ENCODE results near the gene DEXI.
"Not testable (repeated sequence)": the region's sequence is repeated elsewhere in the genome, so short reads cannot be mapped to it uniquely, and the experiment has no call there.

The DEXI gene

DNA sequence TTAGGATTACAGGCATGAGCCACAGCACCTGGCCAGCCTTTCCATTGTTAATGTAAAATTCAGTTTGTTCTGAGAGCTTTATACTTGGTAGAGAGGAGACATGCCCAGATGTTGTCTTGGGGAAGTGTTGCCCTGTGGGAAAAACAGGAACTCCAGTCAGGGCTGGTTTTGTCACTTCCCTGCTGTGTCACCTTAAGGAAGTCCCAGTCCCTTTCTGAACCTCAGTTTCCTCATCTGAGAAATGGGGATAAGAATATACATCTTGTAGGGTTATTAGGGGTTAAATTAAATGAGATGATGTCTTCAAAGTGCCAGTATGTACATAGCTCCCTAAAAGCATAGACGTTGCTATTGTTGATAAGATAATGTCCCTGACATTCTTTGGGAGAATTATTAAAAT is 27.3 kb upstream of the DEXI start:
- no peak for DNase-seq (ENCODE audit: low spot score)

DNA sequence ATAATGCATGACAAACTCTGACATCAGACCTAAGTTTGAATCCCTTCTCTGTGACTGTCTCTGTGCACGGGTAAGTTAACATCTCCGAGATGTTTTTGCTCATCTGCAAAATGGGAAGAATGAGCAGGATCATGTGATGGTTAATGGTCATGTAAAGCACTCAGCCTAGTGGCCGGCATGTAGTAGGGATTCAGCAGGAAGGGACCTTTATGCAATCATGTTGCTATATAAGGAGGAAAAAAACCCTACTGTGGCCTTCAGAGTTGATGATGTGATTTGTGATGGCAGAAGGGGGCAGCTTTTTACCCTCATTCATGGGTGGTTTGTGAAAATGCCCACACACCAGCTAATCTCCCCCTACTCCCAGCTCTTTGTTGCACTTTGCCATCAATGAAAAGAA is 26.2 kb upstream of the DEXI start:
- DNase-seq (ENCODE audit: low spot score), result no peak

DNA sequence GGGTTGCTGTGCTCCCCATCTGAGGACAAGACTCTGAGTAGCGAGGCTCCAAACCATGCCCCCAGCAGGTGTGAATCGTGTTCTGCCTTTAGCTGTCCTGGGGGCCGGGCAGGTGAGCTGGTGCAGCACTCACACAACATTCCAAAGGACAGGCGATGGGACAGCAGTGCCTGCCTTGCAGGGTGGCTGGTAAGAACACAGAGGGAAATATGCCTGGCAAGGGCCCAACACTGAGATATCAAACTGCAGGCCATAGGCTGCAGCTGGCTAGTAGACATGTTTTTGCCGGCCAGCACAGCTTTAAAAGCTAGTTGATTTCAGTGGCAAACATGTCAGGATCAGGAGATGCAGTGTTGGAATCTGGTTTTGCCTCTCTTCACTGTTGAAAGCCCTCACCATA is 25.7 kb upstream of the DEXI start:
- DNase-seq (ENCODE audit: low spot score), result no peak

DNA sequence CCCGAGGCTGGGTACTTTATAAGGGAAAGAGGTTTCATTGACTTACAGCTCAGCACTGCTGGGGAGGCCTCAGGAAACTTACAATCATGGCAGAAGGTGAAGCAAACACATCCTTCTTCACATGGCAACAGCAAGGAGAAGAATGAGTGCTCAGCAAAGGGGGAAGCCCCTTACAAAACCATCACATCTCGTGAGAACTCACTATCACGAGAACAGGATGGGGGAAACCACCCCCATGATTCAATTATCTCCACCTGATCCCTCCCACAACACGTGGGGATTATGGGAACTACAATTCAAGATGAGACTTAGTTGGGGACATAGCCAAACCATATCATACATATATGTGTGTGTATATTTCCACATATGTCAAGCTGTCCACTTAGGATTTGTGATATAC is 24.3 kb upstream of the DEXI start:
- not testable (repeated sequence) for DNase-seq (ENCODE audit: low spot score)

DNA sequence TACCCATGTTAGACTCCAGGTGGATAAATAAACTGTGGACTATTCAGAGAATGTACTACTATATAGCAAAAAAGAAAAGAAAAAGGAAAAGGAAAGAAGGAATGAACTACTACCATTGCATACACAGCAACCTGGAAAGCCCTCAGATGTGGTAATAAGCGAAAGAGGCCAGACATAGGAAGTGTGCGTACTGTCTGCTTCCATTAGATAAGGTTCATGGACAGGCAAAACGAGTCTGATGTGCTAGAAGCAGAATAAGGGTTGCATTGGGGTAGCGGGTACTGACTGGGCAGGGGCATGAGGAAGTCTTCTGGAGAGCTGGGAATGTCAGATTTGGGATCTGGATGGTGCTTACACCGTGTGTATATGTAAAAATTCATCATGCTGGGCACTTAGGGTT is 23.9 kb upstream of the DEXI start:
- no peak for DNase-seq (ENCODE audit: low spot score)

DNA sequence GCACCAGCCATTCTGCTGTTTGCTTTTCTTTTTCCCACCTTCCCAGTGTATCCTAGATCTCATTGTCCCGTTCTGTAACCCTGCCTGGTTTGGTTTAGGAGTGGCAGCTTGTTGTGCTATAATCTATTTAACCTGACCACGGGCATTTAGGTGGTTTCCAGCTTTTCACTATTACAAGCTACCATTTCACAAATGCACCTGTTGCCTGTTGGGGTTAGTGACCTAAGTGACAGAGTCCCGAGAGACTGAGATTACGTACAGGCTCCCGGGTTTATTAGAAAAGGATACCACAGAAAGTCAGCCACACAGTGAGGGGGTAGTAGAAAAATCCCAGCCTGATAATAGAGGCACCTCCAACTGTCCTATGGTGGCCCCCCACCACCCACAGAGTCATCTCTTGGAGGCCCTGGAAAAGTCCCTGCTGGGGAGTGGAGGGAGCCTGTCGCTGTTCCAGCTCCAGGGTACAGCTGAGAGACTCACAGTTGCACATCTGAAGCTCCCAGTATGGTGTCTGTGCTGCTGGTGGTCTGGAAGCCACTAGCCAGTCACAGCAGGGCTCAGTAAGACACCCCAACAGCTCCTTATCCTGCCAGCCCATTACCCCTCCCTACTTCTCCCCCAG is 23.3 kb upstream of the DEXI start:
- no peak for DNase-seq (ENCODE audit: low spot score)

DNA sequence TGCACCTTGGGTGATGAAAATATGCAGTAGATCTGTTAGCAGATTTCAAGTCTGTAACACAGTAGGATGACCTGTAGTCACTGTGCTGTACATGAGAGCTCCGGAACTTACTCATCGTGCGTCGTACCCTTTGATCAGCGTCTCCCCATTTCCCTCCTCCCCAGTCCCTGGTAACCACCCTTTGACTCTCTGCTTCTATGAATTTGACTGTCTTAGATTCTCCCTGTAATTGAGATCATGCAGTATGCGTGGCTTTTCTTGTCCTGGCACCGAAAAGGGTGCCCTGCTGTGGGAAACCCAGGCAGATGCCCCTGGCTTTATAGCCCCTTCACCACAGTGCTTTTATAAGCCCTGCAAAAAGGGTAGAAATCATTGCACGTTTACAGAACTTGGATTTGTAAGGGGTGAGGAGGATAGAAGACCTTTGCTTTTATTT is 22.6 kb upstream of the DEXI start:
- DNase-seq (ENCODE audit: low spot score), result no peak

DNA sequence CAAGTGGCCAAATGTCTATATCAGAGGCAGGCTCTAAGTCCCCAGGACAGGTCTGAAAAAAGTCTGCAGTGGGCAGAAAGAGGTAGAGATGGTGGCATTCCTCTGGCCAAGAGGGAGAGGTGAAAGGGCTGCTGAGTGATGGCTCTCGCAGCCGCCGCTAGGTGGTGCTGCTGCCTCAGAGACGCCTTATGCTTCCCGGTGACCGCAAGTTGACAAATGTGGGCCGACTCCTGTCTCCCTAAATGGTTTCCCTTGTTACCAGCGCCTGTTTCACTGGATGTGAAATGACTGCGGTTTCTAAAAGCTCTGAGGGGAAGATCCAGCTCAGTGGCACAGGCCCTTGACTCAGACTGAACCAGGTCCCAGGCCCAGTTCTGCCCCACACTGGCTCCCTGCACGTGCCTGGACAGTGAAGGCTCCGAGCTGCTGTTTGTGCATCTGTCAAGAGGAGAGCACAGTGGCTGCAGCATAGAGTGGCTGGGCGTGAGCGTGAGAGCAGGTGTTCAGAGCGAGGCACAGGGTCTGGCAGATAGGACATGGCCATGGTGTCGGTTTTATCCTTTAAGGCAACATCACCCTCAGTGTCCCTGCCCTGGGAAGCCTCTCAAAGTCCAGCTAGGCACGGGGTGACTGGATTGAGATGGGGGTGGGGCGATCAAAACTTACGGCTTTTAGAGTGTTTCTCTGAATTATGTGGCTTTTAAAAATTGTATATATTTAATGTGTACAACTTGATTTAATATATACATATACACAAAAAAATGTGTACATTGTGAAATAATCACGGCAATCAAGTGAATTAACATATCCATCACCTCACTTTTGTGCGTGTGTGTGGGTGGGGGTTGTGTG is 22.0 kb upstream of the DEXI start:
- peak; percentile 76 for DNase-seq (ENCODE audit: low spot score)

DNA sequence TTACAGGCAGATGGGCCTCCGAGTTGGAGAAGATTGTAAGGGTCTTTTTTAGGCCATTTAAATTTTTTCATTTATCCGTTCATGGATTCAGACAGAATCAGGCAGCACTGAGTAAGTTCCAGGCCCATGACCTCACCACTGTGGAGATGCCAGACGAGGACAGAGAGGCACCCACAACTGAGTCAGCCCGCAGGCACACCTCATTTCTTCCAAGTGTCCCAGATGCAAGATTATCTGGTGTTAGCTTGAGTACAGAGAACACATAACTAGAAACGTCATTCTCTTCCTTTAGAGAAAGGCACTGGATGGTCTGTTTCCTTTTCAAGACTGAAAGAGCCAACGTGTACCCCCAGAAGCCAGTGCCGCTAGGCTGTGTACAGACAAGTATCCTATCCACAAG is 19.0 kb upstream of the DEXI start:
- no peak for DNase-seq (ENCODE audit: low spot score)

DNA sequence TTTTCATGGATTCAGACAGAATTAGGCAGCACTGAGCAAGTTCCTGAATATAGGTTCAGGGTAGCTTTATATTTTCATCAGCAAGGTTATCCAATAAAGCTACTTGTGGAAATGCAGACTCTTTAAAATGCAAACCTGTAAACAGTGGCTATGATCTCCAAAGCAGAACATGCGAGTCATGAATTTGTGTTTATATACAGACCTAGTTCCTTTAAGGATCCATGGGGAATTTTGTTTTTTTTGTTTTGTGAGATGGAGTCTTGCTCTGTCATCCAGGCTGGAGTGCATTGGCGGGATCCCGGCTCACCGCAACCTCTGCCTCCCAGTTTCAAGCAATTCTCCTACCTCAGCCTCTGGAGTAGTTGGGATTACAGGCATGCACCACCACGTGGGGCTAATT is 16.9 kb upstream of the DEXI start:
- DNase-seq (ENCODE audit: low spot score), result no peak

DNA sequence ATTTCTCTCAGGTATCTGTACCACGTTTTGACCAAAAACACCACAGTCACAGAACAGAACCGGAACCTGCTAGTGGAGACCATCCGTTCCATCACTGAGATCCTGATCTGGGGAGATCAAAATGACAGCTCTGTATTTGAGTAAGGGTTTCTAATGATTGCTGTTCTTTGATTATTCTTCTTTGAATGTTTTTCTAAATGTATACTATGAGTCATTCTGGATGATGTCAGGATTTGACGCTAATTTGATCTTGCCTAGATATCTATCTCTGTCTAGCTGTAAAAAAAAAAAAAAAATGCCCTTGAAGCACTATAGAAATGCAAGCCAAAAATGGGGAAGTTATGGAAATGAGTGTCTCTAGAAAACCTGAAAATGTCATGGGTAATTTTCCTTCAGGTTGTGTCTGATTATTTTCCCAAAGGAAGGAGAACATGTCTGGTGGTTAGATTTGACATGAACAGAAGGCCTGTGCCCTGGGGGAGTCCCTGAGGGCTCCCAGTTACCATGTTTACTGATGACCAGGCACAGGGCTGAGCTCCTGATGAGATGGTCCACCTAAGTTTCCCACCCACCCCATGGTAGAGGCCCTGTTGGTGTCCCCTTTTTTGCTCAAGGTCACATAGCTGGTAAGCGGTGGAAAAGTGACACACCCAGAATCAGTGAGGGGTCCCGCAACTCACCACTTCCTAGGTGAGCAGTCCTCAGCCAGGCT is 15.7 kb upstream of the DEXI start:
- DNase-seq (ENCODE audit: low spot score), result no peak

DNA sequence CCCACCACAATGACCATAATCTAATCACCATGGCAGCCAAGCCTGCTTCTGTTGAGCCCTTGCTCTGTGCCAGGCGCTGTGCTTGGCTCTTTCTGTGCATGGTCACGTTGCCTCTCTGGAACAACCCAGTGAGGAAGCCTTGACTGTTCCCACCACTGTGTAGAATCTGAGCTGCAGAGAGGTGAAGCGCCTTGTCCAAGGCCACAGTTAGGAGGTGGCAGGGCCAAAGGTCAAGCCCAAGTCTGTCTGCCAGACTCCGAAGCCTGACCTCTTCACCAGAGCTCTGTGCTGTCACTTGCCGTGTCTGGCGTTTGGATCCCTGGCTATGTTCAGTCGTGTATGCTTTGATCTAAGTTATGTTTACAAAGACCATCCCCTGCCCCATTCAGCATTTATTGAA is 12.6 kb upstream of the DEXI start:
- DNase-seq (ENCODE audit: low spot score), result no peak

DNA sequence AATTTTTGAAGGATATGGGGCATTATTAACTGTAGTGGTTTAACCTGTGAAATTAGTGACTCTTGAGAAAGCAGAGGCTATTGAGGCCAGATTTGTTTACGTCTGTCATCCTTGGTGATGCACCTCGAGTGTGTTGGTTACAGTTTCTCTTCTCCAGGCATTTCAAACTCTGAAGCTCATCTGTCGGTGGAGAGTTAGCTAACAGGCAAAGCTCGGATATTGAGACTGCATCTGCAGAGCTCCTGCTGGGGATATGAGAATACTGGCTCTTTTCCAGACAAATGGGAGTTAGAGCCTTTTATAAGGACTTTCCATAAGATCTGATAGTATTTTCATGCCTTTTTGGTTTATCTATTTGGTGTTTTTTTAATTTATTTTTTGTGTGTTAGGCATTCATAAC is 8.8 kb upstream of the DEXI start:
- no peak for DNase-seq (ENCODE audit: low spot score)

DNA sequence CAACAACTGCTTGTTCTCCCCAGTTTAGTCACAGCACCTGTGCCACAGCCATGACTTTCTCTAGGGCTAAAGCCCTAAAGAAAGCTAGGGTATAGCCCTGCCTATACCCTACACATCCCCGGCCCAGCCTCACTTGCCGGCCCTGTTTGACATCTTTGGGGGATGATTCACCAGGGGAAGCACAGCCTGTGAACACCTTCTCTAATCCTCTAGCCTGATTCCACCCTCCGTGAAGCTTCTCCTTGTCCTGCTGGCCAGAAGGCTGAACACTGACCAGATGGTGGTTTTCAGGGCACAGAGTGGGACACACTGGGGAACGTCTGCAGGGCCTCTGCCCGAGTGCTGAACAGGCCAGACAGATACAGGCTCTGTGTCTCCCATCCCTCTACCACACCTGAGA is 8.1 kb upstream of the DEXI start:
- no peak for DNase-seq (ENCODE audit: low spot score)

DNA sequence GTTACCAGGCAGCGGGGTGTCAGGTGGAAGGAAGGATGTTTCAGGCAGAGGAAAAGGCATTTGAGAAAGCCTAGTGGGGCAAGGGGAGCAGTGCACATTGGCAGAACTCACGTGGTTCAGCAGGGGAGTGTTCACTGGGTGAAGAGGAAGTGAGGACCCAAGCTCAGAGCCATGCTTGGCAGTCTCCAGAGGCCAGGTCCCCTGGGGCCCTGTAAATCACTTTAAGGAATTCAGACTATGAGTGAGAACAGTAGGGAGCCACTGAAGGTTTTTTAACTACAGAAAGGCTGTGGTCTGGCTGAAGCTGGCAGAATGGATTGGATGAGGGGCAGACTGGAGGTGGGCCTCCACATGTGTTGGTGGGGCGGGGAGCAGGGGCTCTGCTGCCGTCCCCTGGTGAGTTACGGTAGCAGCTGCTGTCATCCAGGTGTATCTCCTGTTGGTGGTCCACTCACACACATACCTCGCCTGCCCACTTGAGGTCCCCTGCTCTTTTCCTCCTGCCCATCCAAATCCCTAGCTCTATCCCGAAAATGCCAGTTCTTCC is 7.2 kb upstream of the DEXI start:
- no peak for DNase-seq (ENCODE audit: low spot score)

DNA sequence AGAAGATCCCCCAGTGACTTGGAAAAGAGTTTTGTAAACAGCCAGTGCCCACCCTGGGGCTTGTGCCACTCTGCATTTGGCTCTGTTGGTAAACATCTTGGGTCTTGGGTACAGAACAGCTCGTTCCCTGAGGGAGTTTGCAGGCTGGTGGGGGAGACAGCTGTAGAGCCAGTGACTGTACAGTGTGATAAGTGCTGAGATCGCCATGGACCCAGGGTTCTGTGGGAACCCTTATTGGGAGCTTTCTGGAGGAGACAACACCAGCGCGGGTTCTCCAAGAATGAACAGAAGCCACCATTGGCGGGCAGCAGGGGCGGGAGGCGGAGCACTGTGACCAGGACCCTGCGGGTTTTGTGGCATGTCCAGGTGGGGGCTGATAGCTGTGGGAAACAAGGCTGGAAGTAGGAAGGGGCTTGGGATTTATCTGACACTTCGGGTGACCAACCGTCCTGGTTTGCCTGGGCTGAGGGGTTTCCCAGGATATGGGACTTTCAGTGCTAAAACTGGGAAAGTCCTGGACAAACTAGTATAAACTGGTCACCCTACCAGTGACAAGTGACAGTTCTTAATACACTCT is 5.0 kb upstream of the DEXI start:
- DNase-seq (ENCODE audit: low spot score), result no peak

DNA sequence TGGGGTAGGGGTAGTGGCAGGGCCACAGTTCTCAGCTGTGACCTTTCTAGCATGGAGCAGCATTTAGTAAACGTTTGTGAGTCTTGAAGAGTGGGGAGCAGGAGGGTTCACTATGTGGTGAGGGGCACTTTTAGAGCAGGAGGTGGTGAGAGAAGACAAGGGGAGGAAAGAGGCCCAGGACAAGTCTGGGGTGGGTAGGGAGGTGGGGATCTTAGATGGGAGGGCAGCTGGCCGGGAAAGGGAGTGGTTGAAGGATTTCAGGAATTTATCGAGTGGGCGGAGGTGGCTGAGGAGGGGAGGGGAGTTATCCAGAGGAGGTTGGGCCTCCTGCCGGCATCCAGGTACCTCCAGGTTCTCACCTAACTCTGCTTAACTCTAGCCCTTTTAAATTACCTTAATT is 4.0 kb upstream of the DEXI start:
- DNase-seq (ENCODE audit: low spot score), result no peak

DNA sequence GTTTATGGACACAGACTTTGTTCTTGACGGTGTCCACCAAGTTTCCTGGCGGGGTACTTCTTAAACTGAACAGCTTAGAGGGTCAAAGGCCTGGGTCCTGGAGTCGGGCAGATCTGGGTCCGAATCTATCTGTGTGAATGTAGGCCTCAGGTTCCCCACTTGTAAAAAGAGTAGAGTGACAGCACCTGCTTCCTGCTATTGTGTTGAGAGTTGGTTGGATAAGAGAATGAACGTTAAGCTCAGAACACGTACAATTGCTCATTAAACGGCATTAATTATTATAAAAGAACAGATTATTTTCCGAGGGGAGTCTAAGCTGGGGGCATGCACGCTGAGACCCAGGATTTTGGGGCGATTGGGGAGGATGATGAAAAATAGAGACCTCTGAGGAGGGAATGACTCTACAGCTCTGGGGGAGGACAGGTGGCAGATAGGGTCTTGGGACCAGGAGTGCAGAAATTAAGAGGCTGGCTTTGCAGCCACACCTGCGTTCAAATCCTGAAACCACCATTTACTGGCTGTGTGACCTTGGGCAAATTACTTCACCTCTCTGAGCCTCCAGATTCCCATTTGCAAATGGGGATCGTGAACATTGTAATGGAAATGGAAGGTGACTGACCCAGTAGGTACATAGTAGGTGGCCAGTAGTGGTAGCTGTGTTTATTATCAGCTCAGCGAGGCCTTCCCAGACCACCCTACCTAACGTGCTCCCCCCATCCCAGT is 3.0 kb upstream of the DEXI start:
- DNase-seq (ENCODE audit: low spot score), result no peak

DNA sequence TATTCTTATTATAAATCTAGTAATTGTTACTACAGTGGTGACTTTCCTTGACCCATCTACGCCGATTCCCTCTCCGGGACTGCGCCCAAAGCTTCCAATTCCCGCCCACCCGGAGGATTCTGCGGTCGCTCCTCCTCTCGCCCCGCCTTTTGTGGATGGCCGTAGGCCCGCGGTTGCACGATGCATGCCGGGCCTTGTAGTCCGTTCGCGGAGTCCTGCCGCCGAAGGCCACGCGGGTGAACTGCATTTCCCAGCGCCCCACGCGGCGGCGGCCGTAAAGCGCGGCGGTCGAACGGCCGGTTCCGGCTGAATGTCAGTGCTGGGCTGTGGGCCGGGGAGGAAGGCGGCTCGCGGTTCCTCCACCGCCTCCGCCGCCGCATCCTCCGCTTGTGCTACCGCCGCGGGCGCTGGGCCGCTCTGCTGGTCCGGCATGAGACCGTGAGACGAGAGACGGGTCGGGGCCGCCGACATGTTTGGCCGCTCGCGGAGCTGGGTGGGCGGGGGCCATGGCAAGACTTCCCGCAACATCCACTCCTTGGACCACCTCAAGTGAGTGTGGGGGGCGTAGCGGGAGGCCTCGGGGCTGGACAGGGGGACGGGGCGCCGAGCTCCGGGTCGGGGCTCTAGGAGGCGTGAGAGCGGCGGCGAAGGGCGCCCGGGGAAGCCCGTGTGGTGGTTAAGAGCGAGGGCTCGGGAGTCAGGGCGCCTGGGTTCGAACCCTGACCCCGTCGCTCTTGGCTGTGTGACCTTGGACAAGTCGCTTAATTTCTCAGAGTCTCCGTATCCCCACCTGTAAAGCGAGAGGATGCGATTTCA is 2.2 kb upstream of the DEXI start, which contains the start of gene CLEC16A:
TSS of gene CLEC16A (plus strand) at position 316 of the 816 bp plus-strand sequence. CDS start at position 470, 154 bp downstream.
- DNase-seq (ENCODE audit: low spot score), result peak; percentile 98

DNA sequence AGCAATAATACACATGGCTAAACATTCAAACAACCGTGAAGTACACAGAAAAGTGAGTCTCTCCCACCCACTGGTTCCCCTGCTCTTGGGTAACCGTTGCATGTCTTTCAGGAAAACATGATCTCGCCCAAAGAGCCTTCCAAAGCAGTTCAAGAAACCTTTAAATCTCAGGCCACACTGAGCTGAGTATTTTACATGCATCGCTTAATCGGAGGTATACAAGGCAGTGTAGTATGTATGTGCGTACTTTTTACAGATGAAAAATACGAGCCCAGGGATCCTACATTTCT is 741 bp upstream of the DEXI start:
- DNase-seq (ENCODE audit: low spot score), result no peak

DNA sequence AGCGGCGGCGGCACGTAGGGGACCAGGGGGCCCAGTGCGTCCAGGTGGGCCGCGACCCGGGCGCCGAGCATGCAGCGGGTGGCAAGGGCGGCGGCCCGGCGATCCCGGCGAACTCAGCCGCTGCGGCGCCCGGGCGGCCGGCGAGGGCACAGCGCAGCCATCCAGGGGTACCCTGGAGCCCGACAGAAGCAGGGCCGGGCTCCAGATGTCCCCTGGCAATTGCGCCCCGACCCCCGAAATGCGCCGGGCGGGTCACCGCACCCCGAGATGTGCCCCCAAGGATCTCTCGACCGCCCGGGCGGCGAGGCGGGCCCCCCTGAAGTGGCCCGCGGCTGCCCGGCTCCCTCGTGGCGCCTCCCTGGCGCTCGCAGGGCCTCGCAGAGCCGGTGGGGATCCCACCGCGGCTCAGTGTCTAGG is 325 bp downstream of the DEXI start:
- not testable (repeated sequence) for DNase-seq (ENCODE audit: low spot score)

All from globus pallidus (tissue), 1 donor.